ENCODE measurements around the gene LYPD1. TPM values are rescaled to one million over a fixed set of nuclear protein-coding genes. Genes with fewer than 3 reads are reported as not detected.

The LYPD1 gene
- total RNA-seq, 1 donor from 2014 or later = 6.0 TPM

DNA sequence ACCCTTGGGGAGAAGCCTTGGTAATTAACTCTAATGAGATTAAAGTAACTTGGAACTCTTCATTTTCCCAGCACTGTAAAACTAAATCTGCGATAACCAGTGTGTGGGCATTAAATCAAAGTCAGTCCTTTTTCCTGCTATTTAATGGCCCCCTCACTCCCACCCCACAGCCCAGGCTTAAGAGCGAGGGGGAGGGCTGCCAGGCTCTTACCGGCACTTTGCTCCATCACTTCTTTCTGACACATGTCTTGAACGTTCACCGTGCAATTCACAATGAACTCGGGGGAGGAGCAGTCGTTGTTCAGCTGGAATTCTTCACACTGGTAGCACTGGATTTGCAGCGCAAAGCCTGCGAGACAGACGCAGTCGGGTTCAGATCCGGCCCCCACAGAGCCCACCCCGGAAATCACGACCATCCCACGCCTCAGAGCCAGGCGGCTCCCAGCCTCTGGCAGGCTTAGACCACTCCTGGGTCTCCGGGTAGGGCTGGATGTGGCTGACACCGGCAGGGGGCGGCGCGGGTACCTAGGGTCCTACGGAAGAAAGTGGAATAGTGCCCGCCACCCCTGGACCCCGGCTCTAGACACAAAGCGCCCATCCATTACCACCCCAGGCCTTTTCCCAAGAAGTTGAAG is 1.7 kb downstream of the LYPD1 start:
- DNase-seq (ENCODE audit: low spot score) = peak; percentile 76
- Histone ChIP-seq H2AFZ (replicated peaks) (no peak overlapping the region), H4K20me1 (ENCODE audit: low read depth) (no peaks in the 10 kb centered on the region), H3K79me2 (ENCODE audit: low read depth) (no peaks in the 10 kb centered on the region), H3K27ac (no peak overlapping the region), H3K9me3 (ENCODE audit: low read depth) (no peaks in the 10 kb centered on the region), H3K4me3 (peak overlapping the region; percentile 65), H3K9ac (no peak overlapping the region), H3K27me3 (peaks cover 62% of the 10 kb centered on the region), H3K4me1 (peaks cover 5% of the 10 kb centered on the region), H3K36me3 (no peaks in the 10 kb centered on the region), H3K4me2 (peak overlapping the region; percentile 98), H3F3A (ENCODE audit: low read depth) (peaks cover 14% of the 10 kb centered on the region)
- Mint-ChIP-seq H3K4me3 (peak overlapping the region; percentile 93), H3K4me1 (peaks cover 41% of the 10 kb centered on the region), H3K27me3 (ENCODE audit: insufficient read depth, low read depth) (peaks cover 7% of the 10 kb centered on the region), H3K27ac (no peak overlapping the region), H3K36me3 (peaks cover 31% of the 10 kb centered on the region), H3K9me3 (no peaks in the 10 kb centered on the region)
- TF ChIP-seq, protein P1, sequence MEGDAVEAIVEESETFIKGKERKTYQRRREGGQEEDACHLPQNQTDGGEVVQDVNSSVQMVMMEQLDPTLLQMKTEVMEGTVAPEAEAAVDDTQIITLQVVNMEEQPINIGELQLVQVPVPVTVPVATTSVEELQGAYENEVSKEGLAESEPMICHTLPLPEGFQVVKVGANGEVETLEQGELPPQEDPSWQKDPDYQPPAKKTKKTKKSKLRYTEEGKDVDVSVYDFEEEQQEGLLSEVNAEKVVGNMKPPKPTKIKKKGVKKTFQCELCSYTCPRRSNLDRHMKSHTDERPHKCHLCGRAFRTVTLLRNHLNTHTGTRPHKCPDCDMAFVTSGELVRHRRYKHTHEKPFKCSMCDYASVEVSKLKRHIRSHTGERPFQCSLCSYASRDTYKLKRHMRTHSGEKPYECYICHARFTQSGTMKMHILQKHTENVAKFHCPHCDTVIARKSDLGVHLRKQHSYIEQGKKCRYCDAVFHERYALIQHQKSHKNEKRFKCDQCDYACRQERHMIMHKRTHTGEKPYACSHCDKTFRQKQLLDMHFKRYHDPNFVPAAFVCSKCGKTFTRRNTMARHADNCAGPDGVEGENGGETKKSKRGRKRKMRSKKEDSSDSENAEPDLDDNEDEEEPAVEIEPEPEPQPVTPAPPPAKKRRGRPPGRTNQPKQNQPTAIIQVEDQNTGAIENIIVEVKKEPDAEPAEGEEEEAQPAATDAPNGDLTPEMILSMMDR (IDR thresholded peaks at IDR 0.05) = peak; percentile 60
- no peak for TF ChIP-seq EZH2phosphoT487 (IDR thresholded peaks at IDR 0.05)

GRCh38 chr2:132667706-132668105 is 2.3 kb downstream of the LYPD1 start:
- no peaks in the 10 kb centered on the region for H3K79me2 ChIP-seq (ENCODE audit: low read depth)
- no peaks in the 10 kb centered on the region for H3K9me3 Mint-ChIP-seq
- peak overlapping the region; percentile 98 for H3K4me2 ChIP-seq
- H2AFZ ChIP-seq (replicated peaks) = no peak overlapping the region
- no peaks in the 10 kb centered on the region for H3K36me3 ChIP-seq
- peaks cover 5% of the 10 kb centered on the region for H3K4me1 ChIP-seq
- peaks cover 35% of the 10 kb centered on the region for H3K36me3 Mint-ChIP-seq
- no peak overlapping the region for H3K4me3 ChIP-seq
- no peak overlapping the region for H3K27ac Mint-ChIP-seq
- H3F3A ChIP-seq (ENCODE audit: low read depth) = peaks cover 14% of the 10 kb centered on the region
- H3K27me3 ChIP-seq = peaks cover 62% of the 10 kb centered on the region
- no peak for TF ChIP-seq EZH2phosphoT487 (IDR thresholded peaks at IDR 0.05)
- TF ChIP-seq, protein P1 (IDR thresholded peaks at IDR 0.05) = no peak
- TF ChIP-seq EZH2 (IDR thresholded peaks at IDR 0.05) = no peak
- H3K4me3 Mint-ChIP-seq = peak overlapping the region; percentile 93
- H3K27me3 Mint-ChIP-seq (ENCODE audit: insufficient read depth, low read depth) = peaks cover 7% of the 10 kb centered on the region
- H3K4me1 Mint-ChIP-seq = peaks cover 39% of the 10 kb centered on the region
- no peak overlapping the region for H3K9ac ChIP-seq
- no peak overlapping the region for H3K27ac ChIP-seq
- no peak for DNase-seq (ENCODE audit: low spot score)
- H4K20me1 ChIP-seq (ENCODE audit: low read depth) = no peaks in the 10 kb centered on the region
- H3K9me3 ChIP-seq (ENCODE audit: low read depth) = no peaks in the 10 kb centered on the region

DNA sequence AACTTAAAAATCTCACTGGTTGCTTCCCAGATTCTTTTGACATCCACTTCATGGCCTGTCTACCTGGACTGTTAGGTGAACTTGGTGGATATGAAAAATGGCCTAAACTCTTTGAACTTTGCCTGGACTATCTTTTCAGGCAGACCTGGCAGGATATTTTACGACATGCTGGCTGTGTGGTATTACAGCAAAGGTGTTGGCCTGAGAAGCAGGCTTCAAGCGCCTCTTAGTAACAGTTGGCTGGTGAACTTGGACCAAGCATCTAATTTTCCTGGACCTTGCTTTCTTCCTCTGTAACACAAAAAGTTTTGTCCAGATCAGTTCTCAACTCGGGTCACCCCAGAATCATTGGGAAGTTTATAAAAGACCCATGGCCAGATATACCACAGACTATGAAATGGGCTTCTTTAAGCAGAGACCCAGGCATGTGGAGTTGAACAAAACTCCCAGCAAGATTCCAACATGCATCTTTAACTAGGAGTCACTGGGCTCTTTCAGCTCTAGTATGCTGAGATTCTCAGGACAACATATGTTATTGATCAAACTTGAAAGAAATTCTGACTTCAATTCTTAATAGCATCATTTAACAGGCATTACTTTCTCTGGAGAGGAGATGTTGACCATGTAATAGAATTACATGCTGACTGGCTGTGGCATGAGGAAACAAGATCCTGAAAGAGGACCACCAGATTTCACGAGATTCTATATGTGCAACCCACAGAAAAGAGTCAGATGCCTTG is 4.4 kb downstream of the LYPD1 start:
- H3K9me3 ChIP-seq (ENCODE audit: low read depth) = no peaks in the 10 kb centered on the region
- no peak for DNase-seq (ENCODE audit: low spot score)
- H3K36me3 ChIP-seq = no peaks in the 10 kb centered on the region
- Mint-ChIP-seq H3K4me3 (no peak overlapping the region), H3K27ac (no peak overlapping the region), H3K9me3 (no peaks in the 10 kb centered on the region), H3K36me3 (peaks cover 55% of the 10 kb centered on the region), H3K27me3 (ENCODE audit: insufficient read depth, low read depth) (peaks cover 4% of the 10 kb centered on the region), H3K4me1 (peaks cover 33% of the 10 kb centered on the region)
- H2AFZ ChIP-seq (replicated peaks) = no peak overlapping the region
- peaks cover 5% of the 10 kb centered on the region for H3K4me1 ChIP-seq
- H3K4me3 ChIP-seq = no peak overlapping the region
- H3K27ac ChIP-seq = no peak overlapping the region
- no peaks in the 10 kb centered on the region for H4K20me1 ChIP-seq (ENCODE audit: low read depth)
- H3K27me3 ChIP-seq = peaks cover 43% of the 10 kb centered on the region
- no peak for TF ChIP-seq EZH2 (IDR thresholded peaks at IDR 0.05)
- peaks cover 5% of the 10 kb centered on the region for H3F3A ChIP-seq (ENCODE audit: low read depth)
- no peak overlapping the region for H3K4me2 ChIP-seq
- H3K9ac ChIP-seq = no peak overlapping the region
- no peaks in the 10 kb centered on the region for H3K79me2 ChIP-seq (ENCODE audit: low read depth)

DNA sequence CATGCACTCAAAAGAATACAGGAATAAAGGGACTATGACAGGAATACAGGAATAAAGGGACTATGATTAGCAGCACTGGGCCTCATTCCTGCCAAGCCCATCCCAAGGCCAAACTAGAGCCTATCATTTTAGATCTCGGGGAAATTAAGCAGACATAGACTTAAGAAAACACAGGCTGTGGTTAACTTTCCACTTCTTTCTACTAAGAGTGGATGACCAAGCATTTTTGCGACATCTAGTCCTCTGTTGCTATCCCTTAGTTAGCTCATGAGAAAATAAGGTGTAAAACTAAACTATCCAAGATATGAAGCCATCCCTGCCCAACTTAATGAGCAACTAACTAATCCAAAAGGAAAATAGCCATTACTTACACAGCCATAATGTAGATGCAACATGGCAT is 5.9 kb downstream of the LYPD1 start:
- no peak overlapping the region for H3K4me2 ChIP-seq
- no peak overlapping the region for H3K9ac ChIP-seq
- no peaks in the 10 kb centered on the region for H3F3A ChIP-seq (ENCODE audit: low read depth)
- H3K27me3 ChIP-seq = peaks cover 28% of the 10 kb centered on the region
- H3K9me3 ChIP-seq (ENCODE audit: low read depth) = no peaks in the 10 kb centered on the region
- TF ChIP-seq EZH2phosphoT487 (IDR thresholded peaks at IDR 0.05) = no peak
- no peak for TF ChIP-seq EZH2 (IDR thresholded peaks at IDR 0.05)
- TF ChIP-seq, protein P1 (IDR thresholded peaks at IDR 0.05) = no peak
- peaks cover 5% of the 10 kb centered on the region for H3K4me1 ChIP-seq
- peaks cover 33% of the 10 kb centered on the region for H3K4me1 Mint-ChIP-seq
- no peak overlapping the region for H2AFZ ChIP-seq (replicated peaks)
- no peaks in the 10 kb centered on the region for H3K79me2 ChIP-seq (ENCODE audit: low read depth)
- H3K27ac ChIP-seq = no peak overlapping the region
- no peak for DNase-seq (ENCODE audit: low spot score)
- peaks cover 4% of the 10 kb centered on the region for H3K27me3 Mint-ChIP-seq (ENCODE audit: insufficient read depth, low read depth)
- no peaks in the 10 kb centered on the region for H4K20me1 ChIP-seq (ENCODE audit: low read depth)
- H3K4me3 Mint-ChIP-seq = no peak overlapping the region
- H3K36me3 ChIP-seq = no peaks in the 10 kb centered on the region
- H3K36me3 Mint-ChIP-seq = peaks cover 62% of the 10 kb centered on the region
- no peaks in the 10 kb centered on the region for H3K9me3 Mint-ChIP-seq
- H3K27ac Mint-ChIP-seq = no peak overlapping the region
- no peak overlapping the region for H3K4me3 ChIP-seq

Measured in neural progenitor cell (in vitro differentiated cells).